Measurements from ENCODE around the gene R3HDM4.
A peak's percentile ranks its signal among the peaks of the same experiment; 100 is the strongest.

R3HDM4 gene

DNA sequence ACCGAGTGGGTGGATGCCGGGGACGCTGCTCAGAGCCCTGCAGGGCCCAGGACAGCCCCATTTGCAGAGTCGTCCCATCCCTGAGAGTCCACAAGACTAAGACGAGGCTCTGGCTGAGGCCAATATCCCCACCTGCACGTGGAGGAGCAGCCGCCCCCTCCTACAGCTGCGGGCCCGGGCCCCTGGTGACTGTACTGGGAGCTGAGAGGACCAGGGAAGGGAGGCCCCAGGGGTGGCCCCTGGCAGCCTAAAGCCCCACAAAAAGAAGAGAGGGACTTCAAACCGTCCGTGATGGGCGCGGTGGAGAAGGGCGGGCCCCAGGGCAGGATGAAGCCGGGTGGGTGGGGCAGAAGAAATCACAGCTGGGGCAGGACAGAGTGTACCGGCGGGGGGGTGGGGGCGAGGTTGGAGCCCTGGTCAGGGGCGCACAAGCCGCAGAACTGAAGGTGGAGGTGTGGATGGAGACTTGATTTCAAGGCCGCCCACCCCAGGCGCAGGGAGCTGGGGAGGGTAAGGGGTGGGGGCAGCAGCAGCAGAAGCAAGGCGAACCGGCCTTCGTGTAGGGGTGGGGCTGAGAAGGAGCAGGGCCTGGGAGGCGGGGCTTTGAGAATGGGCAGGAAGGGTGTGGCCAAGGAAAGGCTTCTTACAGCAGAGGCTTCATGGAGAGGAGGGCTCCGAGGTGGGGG is 40.6 kb downstream of the R3HDM4 start:
- peak; percentile 72 to 91 (median 79) for DNase-seq

DNA sequence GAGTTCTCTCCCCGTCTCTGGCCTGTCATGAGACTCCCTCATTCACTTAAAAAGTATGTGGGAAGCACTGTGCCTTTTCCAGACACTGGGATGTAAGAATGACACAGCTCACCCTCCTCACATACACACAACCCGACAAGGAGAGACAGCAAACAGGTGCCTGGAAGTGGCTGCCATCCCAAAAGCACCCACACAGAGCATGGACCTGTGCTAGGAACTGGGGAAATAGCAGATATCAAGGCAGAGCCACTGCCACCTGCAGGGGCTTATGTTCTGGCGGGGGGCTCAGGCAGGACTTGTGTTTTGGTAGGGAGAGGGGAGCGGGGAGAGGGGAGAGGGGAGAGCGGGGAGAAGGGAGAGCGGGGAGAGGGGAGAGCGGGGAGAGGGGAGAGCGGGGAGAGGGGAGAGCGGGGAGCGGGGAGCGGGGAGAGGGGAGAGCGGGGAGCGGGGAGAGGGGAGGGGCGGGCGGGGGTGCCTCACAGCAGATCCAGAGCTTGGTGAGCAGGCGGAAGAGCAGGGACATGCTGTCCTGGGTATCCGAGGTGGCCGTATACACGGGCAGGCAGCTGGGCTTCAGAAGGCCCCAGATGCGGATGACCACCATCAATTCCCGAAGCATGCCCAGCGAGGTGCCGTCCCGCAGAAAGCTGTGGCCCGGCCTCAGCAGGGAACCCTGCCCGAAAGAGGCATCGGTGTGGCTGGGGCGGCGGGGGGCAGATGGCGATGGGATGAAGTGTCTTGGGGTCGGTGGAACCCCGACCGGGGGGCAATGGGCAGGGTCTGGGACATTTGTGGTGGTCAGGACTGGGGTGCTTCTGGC is 41.4 kb downstream of the R3HDM4 start:
- DNase-seq, result peak in 1 of 5 donors; percentile 27

DNA sequence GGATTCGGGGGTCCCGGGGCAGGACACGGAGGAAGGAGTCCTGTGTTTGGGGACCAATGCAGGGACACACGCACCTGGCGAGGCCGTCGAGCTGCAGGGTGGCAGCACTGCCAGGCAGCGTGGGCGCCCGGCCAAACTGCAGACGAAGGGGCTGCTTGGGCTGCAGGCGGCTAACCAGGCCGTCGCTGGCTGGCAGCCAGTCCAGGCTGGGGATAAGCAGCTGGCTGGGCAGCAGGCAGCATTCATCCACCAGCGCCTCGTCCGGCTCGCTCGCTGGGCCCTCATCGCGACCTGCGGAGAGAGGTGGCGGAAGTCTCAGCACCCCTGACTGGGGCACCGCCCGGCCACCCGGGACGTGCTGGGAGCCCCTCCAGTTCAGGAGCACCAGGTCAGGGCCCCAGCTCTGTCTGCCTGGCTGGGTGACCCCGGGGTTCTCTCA is 42.0 kb downstream of the R3HDM4 start:
- no peak for DNase-seq

DNA sequence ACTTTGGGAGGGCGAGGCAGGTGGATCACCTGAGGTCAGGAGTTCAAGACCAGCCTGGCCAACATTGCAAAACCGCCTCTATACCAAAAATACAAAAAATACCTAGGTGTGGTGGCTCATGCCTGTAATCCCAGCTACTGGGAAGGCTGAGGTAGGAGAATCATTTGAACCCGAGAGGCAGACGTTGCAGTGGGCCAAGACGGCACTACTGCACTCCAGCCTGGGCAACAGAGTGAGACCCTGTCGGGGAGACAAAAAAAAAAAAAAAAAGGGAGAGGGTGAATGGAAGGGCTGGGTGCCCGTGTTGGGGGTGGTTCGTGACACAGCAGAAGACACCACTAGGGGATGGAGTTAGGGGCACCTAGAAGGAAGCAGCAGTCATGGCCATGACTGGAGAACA is 42.7 kb downstream of the R3HDM4 start:
- DNase-seq, result no peak

- DNase-seq, result no peak
Observed at GRCh38 chr19:869245-870177, 43.5 kb downstream of the R3HDM4 start.

DNA sequence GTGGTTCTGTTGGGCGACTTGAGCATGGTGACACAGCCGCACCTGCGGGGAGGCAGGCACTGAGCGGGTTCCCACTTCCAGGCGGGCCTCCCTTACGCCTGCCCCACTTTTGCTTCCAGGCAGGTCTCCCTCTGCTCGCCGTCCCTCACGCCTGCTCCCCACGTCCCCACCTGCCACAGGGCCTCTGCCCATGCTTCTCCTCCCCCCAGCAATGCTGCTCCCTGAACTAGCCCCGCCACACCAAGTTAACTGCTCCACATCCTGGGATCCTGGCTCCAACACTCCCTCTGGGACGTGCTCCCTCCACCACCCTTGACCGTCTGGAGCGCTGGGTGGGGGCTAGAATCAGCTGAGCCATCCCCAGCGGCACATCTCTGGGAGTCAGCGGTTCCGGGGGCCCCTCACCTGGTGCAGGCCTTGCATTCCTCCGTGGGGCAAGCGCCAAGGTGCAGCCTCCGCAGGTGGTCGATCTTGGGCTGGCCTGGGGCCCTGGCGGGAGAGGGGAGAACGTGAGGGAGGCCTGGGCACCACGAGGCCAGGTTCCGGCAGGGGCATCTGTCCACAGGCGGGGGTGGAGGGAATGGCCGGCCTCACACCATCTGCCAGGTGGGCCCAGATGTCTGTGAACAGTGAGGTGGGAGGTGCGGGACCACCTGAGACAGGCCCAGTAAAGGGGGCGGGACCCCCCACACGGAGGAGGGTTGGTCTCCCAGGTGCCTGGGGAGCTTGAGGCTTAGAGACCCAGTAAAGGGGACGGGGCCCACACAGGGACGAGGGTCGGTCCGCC is 44.4 kb downstream of the R3HDM4 start:
- DNase-seq, result no peak

DNA sequence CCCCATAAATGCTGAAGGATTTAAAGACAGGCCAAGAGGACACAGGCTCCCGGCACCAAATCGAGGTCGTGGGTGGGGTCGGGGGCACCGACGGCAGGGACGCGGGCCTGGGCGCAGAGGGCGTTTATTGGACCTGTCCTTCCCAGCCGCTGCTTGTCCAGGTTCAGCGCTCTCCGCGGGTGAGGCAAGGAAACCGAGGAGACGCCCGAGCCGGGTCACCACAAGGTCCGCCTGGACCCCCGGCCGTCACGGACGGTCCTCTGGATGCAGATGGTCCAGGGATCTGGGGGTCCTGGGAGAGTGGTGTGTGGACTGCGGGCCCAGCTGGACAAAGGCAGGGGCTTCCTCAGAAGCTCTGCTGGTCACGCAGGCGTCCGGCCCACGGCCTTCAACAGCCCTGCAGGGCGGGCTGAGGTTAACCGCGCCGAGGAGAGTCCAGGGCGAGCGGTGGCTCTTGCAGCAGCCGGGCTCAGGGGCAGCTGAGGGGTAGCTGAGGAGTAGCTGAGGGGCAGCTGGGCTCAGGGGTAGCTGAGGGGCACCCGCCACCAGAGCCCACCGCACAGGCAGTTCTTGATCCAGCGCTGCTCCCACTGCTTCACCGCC is 45.1 kb downstream of the R3HDM4 start:
- no peak for DNase-seq

DNA sequence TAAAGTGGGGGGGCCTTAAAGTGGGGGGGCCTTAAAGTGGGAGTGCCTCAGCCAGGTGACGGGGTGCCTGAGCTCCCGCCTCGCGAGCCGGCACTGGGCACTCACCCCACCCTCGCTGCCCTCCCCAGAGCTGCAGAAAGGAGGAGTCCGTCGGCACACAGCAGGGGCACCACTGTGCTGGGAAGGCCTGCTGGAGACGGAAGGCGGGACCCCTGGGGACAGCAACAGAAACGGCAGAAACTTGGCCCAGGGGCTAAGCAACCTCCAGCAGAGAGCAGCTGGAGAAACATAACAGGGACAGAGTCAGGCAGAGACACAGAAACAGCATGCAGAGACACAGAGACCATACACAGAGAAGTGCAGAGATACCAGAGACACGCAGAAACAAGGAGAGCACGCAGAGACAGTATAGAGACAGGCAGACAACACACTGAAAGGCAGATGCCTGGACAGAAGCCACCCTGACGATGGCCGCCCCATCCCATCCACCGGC is 45.7 kb downstream of the R3HDM4 start:
- DNase-seq, result no peak

DNA sequence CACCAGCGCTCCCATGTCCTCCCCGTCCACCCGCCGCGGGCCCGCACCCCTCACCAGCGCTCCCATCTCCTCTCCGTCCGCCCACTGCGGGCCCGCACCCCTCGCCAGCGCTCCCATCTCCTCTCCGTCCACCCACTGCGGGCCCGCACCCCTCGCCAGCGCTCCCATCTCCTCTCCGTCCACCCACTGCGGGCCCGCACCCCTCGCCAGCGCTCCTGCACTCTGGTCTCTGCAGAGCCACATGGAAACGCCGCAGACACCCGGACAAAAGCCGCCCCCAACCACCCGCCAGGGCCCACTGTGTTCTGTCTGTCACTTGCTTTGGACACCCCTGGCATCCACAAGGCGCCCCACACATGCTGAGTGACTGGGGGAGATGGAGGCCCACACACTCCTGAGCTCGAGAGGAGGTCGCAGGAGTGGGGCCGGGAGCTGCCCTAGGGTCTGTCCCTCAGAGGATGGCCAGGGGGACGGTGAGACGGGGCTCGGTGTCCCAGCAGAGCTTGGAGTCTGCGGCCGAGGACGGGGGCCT is 46.2 kb downstream of the R3HDM4 start:
- no peak for DNase-seq

GRCh38 chr19:863315-863620 is 49.8 kb downstream of the R3HDM4 start:
- no peak for DNase-seq

DNA sequence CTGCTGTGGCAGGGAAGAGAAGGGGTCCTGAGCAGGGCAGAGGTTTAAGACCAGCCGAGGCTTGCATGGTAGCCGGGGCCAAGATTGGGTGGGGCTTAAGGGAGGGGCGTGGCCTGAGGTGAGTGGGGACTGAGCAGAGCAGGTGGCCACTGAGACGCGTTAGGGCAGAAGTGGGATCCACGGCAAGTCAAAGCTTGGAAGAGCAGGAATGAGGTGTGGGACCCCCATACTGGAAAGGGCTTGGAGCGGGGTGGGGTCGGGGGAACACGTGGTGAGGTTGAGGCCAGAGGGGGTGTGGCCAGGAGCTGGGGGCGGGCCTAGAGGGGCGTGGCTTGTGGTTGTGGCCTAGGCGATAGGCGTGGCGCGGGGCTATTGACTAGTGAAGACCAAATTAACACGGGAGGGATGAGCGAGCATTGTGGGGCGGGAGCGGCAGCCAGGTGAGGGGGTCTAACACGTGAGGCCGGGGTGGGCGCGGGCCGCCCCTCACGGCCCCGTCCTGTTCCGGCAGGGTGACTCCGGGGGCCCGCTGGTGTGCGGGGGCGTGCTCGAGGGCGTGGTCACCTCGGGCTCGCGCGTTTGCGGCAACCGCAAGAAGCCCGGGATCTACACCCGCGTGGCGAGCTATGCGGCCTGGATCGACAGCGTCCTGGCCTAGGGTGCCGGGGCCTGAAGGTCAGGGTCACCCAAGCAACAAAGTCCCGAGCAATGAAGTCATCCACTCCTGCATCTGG is 50.3 kb downstream of the R3HDM4 start:
- peak; percentile 59 to 83 (median 73) for DNase-seq

GRCh38 chr19:861756-862580 is 51.1 kb downstream of the R3HDM4 start:
- DNase-seq, result peak; percentile 41 to 78 (median 65)

- no peak for DNase-seq
Observed at GRCh38 chr19:861141-861755, 51.8 kb downstream of the R3HDM4 start.

GRCh38 chr19:858868-859843 is 53.9 kb downstream of the R3HDM4 start, which contains the start of gene CFD:
CFD (plus strand) TSS chr19:859664; CDS start chr19:859690, 26 bp downstream.
- no peak for DNase-seq

DNA sequence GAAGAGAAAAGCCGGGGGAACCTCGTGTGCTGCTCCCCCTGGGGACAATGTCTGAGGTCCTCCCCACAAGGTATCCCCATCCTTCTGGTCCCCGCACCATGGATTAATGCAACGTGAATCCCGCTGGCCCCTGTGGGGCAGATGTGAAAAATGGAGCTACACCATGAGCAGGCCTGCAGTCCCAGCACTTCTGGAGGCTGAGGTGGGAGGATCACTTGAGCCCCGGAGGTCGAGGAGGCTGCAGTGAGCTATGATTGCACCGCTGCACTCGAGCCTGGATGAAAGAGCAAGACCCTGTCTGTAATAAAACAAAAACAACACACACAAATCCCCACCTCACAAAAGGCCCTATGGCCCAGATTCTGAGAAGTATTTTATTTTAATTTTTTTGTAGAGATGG is 54.7 kb downstream of the R3HDM4 start:
- DNase-seq, result no peak

- no peak for DNase-seq
Observed at GRCh38 chr19:855566-856120, 57.4 kb downstream of the R3HDM4 start.

GRCh38 chr19:855142-855541 is 57.9 kb downstream of the R3HDM4 start:
- no peak for DNase-seq

- no peak for DNase-seq
Observed at GRCh38 chr19:854549-854948, 58.5 kb downstream of the R3HDM4 start.

Measured in T-helper 1 cell (primary cell).